GM15510 (cell line): ENCODE data around the gene CCDC187.

Experiments
- POLR2A ChIP-seq: IDR thresholded peaks from 3 replicates; pipeline ENCODE4 v1.6.1; 2011; ENCODE audit warnings: borderline replicate concordance; ENCODE audit not compliant: insufficient read length; ENCODE audit errors: extremely low read depth

The CCDC187 gene

DNA sequence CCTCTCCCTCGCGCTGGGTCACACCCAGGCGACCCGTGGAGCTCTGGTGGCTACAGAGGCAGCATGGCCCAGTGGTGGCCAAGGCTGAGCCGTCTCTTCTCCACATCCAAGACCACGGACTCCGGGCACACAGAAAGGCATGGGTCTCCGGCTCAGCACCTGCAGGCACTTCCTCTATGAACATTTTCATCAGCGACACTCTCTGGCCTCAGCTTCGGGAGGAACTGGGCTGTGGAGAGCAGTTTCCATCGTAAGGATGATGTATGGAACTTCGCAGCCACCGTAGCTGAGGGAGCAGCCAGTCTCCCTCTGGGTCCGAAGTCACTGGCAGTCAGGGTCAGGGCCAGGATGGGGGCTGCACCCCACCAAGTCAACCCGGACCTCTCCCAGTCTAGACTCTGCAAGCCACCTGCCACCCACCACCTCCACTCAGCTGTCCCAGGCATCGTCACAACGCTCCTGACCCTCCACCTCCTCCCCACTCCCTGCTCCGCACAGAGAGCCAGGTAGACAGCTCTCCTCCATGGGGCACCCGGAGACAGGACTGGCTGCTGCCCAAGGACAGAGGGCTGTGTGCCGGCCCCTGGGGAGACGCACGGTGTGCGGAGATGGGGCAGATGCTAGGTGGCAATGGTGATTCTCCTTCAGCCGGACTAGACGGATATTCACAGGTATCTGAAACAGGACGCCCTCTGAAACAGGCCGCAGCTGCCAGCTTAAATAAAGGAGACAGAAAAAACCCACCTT, 68.0 kb downstream of the CCDC187 start:
- no peak for TF ChIP-seq POLR2A

DNA sequence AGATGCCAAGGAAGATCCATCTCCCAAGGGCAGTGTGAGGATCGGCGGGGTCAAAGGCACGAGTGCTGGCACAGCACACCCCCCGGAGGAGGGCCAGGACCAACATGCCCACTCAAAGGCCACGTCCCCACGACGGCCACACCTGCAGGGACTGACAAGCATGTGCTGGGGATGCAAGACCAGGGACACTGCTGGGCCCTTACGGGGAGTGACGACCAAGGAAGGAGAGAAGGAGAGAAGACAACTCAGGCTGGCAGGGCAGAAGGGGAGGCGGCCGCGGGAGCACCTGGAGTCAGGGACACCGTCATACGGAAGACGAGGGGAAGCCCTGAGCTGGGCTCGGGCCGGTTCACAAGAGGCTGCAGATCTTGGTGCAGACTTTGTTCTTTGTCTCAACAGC, 68.7 kb downstream of the CCDC187 start:
- TF ChIP-seq POLR2A, result no peak

GRCh38 chr9:136234597-136234996, 69.3 kb downstream of the CCDC187 start:
- TF ChIP-seq POLR2A, result no peak

DNA sequence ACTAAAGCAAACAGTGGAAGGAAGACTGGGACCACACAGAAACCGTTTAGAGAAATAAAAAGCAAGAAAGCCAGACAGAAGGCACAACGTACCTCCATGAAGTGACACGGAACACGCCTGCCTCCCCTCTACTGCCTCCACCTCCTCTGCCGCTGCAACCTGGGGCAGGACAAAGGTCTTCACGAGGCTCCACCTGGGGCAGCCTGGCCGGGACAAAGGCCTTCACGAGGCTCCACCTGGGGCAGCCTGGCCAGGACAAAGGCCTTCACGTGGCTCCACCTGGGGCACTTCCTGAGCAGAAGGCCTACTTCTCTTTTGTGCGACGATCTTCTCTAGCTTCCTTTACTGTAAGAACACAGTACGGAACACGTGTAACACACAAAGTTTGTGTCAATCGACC, 70.0 kb downstream of the CCDC187 start:
- no peak for TF ChIP-seq POLR2A

GRCh38 chr9:136233411-136233810, 70.5 kb downstream of the CCDC187 start:
- TF ChIP-seq POLR2A, result no peak

GRCh38 chr9:136232969-136233368, 70.9 kb downstream of the CCDC187 start:
- no peak for TF ChIP-seq POLR2A

DNA sequence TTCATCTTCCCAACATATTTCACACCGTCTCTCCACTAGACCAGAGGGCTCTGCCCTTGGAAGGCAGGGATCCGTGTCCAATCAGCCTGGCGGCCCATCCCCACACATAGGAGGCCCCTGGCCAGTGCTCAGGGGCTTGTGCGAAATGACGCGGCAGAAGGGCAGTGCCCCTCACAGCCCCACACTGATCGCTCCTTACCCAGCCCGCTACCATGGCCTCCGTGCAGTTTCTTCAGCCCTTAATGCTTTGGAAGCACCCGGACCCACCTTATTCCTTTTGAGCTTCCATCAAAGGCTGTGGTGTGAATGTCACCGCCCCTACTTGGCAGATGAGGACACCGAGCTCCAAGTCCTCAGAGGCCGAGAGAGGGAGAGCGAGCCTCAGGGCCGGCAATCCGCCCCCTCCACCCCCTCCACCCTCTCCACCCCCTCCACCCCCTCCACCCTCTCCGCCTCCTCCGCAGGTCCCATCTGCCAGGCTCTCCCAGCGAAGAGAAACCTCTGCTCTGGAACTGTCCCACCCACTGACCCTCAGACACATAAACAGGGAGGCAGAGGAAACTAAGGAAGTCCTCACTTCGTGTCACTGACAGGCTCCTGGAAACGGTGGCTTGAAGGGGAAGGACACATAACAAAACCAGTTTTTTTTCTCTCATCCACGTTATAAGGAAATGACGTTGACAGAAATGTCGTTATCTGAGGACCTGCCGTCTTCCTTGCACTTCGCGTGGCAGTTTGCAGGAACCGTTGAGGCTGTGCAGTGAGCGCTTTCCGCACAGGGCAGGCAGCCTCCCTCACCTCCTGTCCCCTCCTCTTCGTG, 72.2 kb downstream of the CCDC187 start:
- no peak for TF ChIP-seq POLR2A

GRCh38 chr9:136230773-136231172, 73.1 kb downstream of the CCDC187 start:
- no peak for TF ChIP-seq POLR2A

GRCh38 chr9:136230365-136230764, 73.5 kb downstream of the CCDC187 start:
- no peak for TF ChIP-seq POLR2A

GRCh38 chr9:136229096-136230065, 74.5 kb downstream of the CCDC187 start:
- TF ChIP-seq POLR2A, result no peak

DNA sequence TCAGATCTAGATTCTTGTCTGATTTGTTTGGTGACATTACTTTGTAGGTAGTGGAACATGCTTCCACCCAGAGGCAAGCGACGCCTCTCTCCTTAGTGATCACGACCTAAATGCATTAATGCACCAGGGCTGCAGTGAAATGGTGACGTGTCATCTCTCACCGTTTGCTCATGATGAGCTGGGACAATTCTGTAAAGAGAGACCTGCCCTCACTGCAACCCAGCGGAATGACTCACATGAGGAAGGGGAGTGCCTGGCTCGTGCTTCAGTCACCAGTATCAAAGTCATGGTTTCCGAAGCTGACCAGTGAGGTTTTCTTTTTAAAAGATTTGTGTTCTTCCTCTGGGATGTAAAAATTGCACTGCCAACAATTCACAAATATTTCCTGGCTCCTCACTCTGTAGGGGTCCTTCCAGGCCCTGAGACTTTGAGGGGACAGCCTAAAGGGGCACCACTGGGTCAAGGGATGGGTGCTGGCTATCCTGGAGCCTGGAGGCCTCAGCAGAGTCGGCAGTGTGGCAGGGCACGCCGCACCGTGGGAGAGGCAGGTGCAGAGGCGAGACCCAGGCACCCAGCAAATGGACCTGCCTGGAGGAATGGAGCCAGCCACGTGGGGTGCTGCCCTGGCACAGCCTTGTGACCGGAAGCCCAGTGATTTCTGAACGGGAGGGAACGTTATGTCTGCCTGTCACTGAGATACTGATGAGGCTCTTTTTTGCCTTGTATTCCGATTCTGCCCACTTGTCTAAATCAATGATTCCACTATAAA, 75.6 kb downstream of the CCDC187 start:
- TF ChIP-seq POLR2A, result no peak

DNA sequence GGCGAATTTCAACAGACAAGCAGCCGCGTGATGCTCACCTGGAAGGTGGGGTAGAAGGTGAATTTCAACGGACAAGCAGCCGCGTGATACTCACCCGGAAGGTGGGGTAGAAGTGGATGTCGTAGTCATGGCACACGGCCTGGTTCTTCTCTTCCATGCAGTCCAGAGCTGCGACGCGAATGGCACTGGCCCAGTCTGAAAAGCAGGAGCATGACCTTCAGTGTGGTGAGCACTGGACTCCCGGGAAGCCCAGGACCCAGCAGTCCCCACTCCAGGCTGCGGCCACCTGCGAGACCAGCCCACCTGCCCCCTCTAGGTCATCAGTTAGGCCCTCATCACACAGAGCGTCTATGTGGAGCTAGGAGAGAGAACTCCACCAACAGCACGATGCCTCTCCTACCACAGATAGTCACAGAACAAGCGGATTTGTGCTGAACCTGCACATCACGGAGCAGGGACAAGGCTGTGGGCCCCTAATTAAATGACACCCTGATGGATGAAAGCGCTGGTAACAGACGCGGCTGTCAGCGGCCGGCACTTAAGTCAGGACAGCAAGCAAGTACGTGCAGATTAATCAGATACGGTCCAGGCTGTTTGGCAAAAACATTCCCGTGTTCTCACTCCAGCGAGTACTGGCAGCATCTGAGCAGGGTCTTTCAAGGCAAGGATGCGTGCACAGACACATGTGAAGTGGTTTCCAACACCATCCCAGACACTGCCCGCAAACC, 77.0 kb downstream of the CCDC187 start:
- TF ChIP-seq POLR2A, result no peak
